ENCODE data around the gene STX18. TPM values are rescaled to one million over a fixed set of nuclear protein-coding genes. Genes with fewer than 3 reads are reported as not detected.

STX18 gene
- total RNA-seq, result 17.6 and 41.0 TPM in 2 replicates

GRCh38 chr4:4541661-4542570, at the start of gene STX18:
Gene STX18 (minus strand): TSS chr4:4542048. CDS start chr4:4541964, 84 bp downstream.

GRCh38 chr4:4386736-4387392, 155.0 kb downstream of the STX18 start, which contains the start of gene NSG1:
Gene NSG1 (plus strand): TSS chr4:4387102. CDS start chr4:4387630, 528 bp downstream.

Other genes with a start within 250 kb of the STX18 start
- gene NSG1, start 154.9 kb downstream of the STX18 start, total RNA-seq, result 0.80 and 5.3 TPM in 2 replicates